ENCODE measurements around the gene EXO5. TPM values are rescaled to one million over a fixed set of nuclear protein-coding genes. Genes with fewer than 3 reads are reported as not detected.

Gene EXO5
- total and polyA plus RNA-seq, 2 of the 13 experiments (the other 11 are each of a cell fraction or from before 2014, with no cell fraction given) = 9.9 to 20.5 TPM

- TF ChIP-seq ZBTB7A (CRISPR knock-in tag; IDR thresholded peaks at IDR 0.05) (no peak), SIX1 (CRISPR knock-in tag; IDR thresholded peaks at IDR 0.05; ENCODE audit: borderline replicate concordance) (no peak), ZFYVE20 (CRISPR knock-in tag; IDR thresholded peaks at IDR 0.05; ENCODE audit: borderline replicate concordance, low read depth) (no peak)
- no peak overlapping the region for H3K9ac ChIP-seq (ENCODE audit: insufficient read depth, low read depth, low read length)
- no peak for DNase-seq (ENCODE audit: low spot score)
- in situ Hi-C loops (cut with HindIII; ENCODE audit: extremely low pct_ligation_motif_present, low pct_unique_long_range_greater_than_20kb) (no loop called here), intact Hi-C loops (cut with micrococcal nuclease; ENCODE audit: unreplicated experiment) (no loop called here)
- no peaks in the 10 kb centered on the region for H3K36me3 ChIP-seq (replicated peaks in 1 of 2; ENCODE audit: control insufficient read depth in 1 of 2, insufficient read depth in 2 of 2, low read length in 2 of 2)
- peaks cover 82% of the 10 kb centered on the region for H3K9me3 ChIP-seq (ENCODE audit: low read length)
- H3K27ac ChIP-seq (ENCODE audit: extremely low read length, insufficient read depth, low read length) = no peak overlapping the region
- H2AFZ ChIP-seq (ENCODE audit: low read length) = no peak overlapping the region
- ATAC-seq = no peak
- no peak for FAIRE-seq
- no peaks in the 10 kb centered on the region for H3K79me2 ChIP-seq (ENCODE audit: insufficient read depth, low read length)
- H3K27me3 ChIP-seq (ENCODE audit: control insufficient read depth in 1 of 2, insufficient read depth in 2 of 2, low read length in 2 of 2) = no peaks in the 10 kb centered on the region
- 44% methylated on average over 2 of the region's 2 CpGs for WGBS (ENCODE audit: low lambda C conversion rate)
- H3K4me2 ChIP-seq (ENCODE audit: low read depth, low read length) = no peak overlapping the region
- ChIA-PET POLR2A (no interaction called here), CTCF (ENCODE audit: low intra/inter-chr PET ratio, low total read pairs) (no interaction called here)
- no peaks in the 10 kb centered on the region for H3K4me1 ChIP-seq (ENCODE audit: insufficient read depth, low read length)
- no peaks in the 10 kb centered on the region for H4K20me1 ChIP-seq (ENCODE audit: insufficient read depth, low read length)
- BruUV-seq (replicated peaks) = no TSS peak
- no peak overlapping the region for H3K4me3 ChIP-seq (replicated peaks in 1 of 3; ENCODE audit: insufficient read depth in 1 of 3, low read depth in 2 of 3, low read length in 3 of 3)
Measured at GRCh38 chr1:40469327-40469726, 39.2 kb upstream of the EXO5 start.

- Histone ChIP-seq H2AFZ (ENCODE audit: low read length) (no peak overlapping the region), H3K79me2 (ENCODE audit: insufficient read depth, low read length) (peaks cover 5% of the 10 kb centered on the region), H3K9me3 (ENCODE audit: low read length) (peaks cover 41% of the 10 kb centered on the region), H3K4me2 (ENCODE audit: low read depth, low read length) (no peak overlapping the region), H3K27me3 (ENCODE audit: control insufficient read depth in 1 of 2, insufficient read depth in 2 of 2, low read length in 2 of 2) (peaks cover 0 to 3% of the 10 kb centered on the region in 2 experiments; a peak in 1 of 5 replicates), H3K9ac (ENCODE audit: insufficient read depth, low read depth, low read length) (no peak overlapping the region), H3K36me3 (replicated peaks in 1 of 2; ENCODE audit: control insufficient read depth in 1 of 2, insufficient read depth in 2 of 2, low read length in 2 of 2) (no peaks in the 10 kb centered on the region), H3K4me3 (replicated peaks in 1 of 3; ENCODE audit: insufficient read depth in 1 of 3, low read depth in 2 of 3, low read length in 3 of 3) (no peak overlapping the region), H4K20me1 (ENCODE audit: insufficient read depth, low read length) (no peaks in the 10 kb centered on the region), H3K27ac (ENCODE audit: extremely low read length, insufficient read depth, low read length) (no peak overlapping the region), H3K4me1 (ENCODE audit: insufficient read depth, low read length) (peaks cover 15% of the 10 kb centered on the region)
- FAIRE-seq (no peak), ATAC-seq (no peak), DNase-seq (ENCODE audit: low spot score) (no peak)
- BruUV-seq (replicated peaks) = no TSS peak
- 67% methylated on average over 2 of the region's 2 CpGs for WGBS (ENCODE audit: low lambda C conversion rate)
- ChIA-PET POLR2A (no interaction called here), CTCF (ENCODE audit: low intra/inter-chr PET ratio, low total read pairs) (no interaction called here)
- in situ Hi-C loops (cut with HindIII; ENCODE audit: extremely low pct_ligation_motif_present, low pct_unique_long_range_greater_than_20kb) = no loop called here
- intact Hi-C loops (cut with micrococcal nuclease; ENCODE audit: unreplicated experiment) = no loop called here
- TF ChIP-seq RELA (CRISPR knock-in tag; IDR thresholded peaks at IDR 0.05) (no peak), MTERF4 (CRISPR knock-in tag; IDR thresholded peaks at IDR 0.05) (no peak), MAFK (conservative IDR thresholded peaks at IDR 0.05 in 1 of 2, IDR thresholded peaks at IDR 0.05 in 1 of 2; ENCODE audit: low read length in 2 of 2) (no peak), ISX (CRISPR knock-in tag; conservative IDR thresholded peaks at IDR 0.05) (no peak), STAT6 (CRISPR knock-in tag; IDR thresholded peaks at IDR 0.05; ENCODE audit: borderline replicate concordance) (no peak), ZNF441 (CRISPR knock-in tag; IDR thresholded peaks at IDR 0.05; ENCODE audit: borderline replicate concordance) (no peak), YY1 (IDR thresholded peaks at IDR 0.05; ENCODE audit: insufficient read depth, insufficient replicate concordance, low read depth, low read length) (no peak), PRDM4 (CRISPR knock-in tag; IDR thresholded peaks at IDR 0.05; ENCODE audit: borderline replicate concordance) (no peak)
Measured at GRCh38 chr1:40475268-40475667, 33.3 kb upstream of the EXO5 start.
